DOHH2 (cell line): Measurements from ENCODE around the gene IL11.

Source experiments
- H3F3A ChIP-seq: fragments of 200-600 bp; sonication (generic), shearing (Covaris generic); 2 replicates; pipeline ENCODE4 v1.6.0; 2016; ENCODE audit warnings: antibody characterized with exemption, mild to moderate bottlenecking; ENCODE audit not compliant: control insufficient read depth, insufficient read depth
- H3K27ac ChIP-seq: fragments of 200-600 bp; sonication (generic); 2 replicates; pipeline ENCODE4 v1.5.1; 2014; ENCODE audit warnings: low read depth, mild to moderate bottlenecking, low read length, moderate library complexity
- H3K27me3 ChIP-seq: fragments of 200-600 bp; sonication (generic); 2 replicates; pipeline ENCODE4 v1.6.1; 2014; ENCODE audit warnings: mild to moderate bottlenecking, low read length, mixed read lengths; ENCODE audit not compliant: control insufficient read depth
- H3K36me3 ChIP-seq: fragments of 200-600 bp; sonication (generic); 2 replicates; pipeline ENCODE4 v1.6.1; 2014; ENCODE audit warnings: mild to moderate bottlenecking, low read length, moderate library complexity, mixed read lengths; ENCODE audit not compliant: control insufficient read depth
- H3K4me1 ChIP-seq: fragments of 200-600 bp; sonication (generic); 2 replicates; pipeline ENCODE4 v1.6.1; 2014; ENCODE audit warnings: mild to moderate bottlenecking, low read length, mixed read lengths; ENCODE audit not compliant: control insufficient read depth
- H3K4me2 ChIP-seq: fragments of 200-600 bp; sonication (generic); 2 replicates; pipeline ENCODE4 v1.6.0; 2014; ENCODE audit warnings: mild to moderate bottlenecking, low read length, moderate library complexity
- H3K4me3 ChIP-seq: fragments of 200-600 bp; sonication (generic); 2 replicates; pipeline ENCODE4 v1.5.1; 2014; ENCODE audit warnings: mild to moderate bottlenecking, low read length, mixed read lengths
- H3K79me2 ChIP-seq: fragments of 200-600 bp; sonication (generic); 2 replicates; pipeline ENCODE4 v1.6.1; 2014; ENCODE audit warnings: mild to moderate bottlenecking, low read length, mixed read lengths; ENCODE audit not compliant: control insufficient read depth
- H3K9me2 ChIP-seq: fragments of 200-600 bp; sonication (generic); replicated peaks from 2 replicates; pipeline ENCODE4 v1.6.1; 2014; ENCODE audit warnings: mild to moderate bottlenecking, low read length, mixed read lengths; ENCODE audit not compliant: control insufficient read depth
- H3K9me3 ChIP-seq: fragments of 200-600 bp; sonication (generic); 2 replicates; pipeline ENCODE4 v1.6.1; 2014; ENCODE audit warnings: antibody characterized with exemption, low read length, mixed read lengths; ENCODE audit not compliant: control insufficient read depth, insufficient read depth
- H4K20me1 ChIP-seq: fragments of 200-600 bp; sonication (generic); 2 replicates; pipeline ENCODE4 v1.6.0; 2014; ENCODE audit warnings: low read depth, mild to moderate bottlenecking, antibody characterized with exemption, low read length, moderate library complexity; ENCODE audit not compliant: control insufficient read depth, insufficient read depth
- EZH2phosphoT487 ChIP-seq: fragments of 200-600 bp; sonication (generic); IDR thresholded peaks from 2 replicates; pipeline ENCODE4 v1.6.1; 2017; ENCODE audit warnings: borderline replicate concordance, mild to moderate bottlenecking, antibody characterized with exemption, low read length, moderate library complexity, mixed read lengths
- TF ChIP-seq, protein P1 (sequence below): fragments of 200-600 bp; sonication (generic); IDR thresholded peaks from one replicate; pipeline ENCODE4 v1.5.1; 2014; ENCODE audit warnings: antibody characterized with exemption, mild to moderate bottlenecking, low read depth, low read length; ENCODE audit not compliant: poor library complexity, severe bottlenecking

IL11 gene

DNA sequence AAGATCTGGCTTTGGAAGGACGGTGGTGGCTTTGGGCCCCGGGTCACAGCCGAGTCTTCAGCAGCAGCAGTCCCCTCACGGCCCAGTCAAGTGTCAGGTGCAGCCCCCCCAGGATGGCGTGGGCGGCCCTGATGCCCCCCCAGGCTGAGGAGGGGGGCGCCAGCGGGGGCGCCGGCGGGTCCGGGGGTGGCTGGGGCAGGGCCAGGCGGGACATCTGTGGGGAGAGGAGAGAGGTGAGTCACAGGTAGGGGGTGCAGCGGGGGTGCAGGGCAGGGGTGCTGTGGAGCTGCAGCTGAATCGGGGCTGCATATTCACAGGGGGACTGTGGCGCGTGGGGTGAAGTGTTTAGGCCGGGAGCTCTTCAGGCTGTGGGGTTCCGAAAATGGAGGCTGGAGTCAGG is 4.3 kb downstream of the IL11 start:
- no peak overlapping the region for H3K4me3 ChIP-seq
- H3K27me3 ChIP-seq = peaks cover 29% of the 10 kb centered on the region
- H3F3A ChIP-seq = no peaks in the 10 kb centered on the region
- H3K4me2 ChIP-seq = no peak overlapping the region
- no peaks in the 10 kb centered on the region for H3K79me2 ChIP-seq
- H3K9me2 ChIP-seq = no peaks in the 10 kb centered on the region
- no peak for TF ChIP-seq EZH2phosphoT487
- TF ChIP-seq, protein P1, sequence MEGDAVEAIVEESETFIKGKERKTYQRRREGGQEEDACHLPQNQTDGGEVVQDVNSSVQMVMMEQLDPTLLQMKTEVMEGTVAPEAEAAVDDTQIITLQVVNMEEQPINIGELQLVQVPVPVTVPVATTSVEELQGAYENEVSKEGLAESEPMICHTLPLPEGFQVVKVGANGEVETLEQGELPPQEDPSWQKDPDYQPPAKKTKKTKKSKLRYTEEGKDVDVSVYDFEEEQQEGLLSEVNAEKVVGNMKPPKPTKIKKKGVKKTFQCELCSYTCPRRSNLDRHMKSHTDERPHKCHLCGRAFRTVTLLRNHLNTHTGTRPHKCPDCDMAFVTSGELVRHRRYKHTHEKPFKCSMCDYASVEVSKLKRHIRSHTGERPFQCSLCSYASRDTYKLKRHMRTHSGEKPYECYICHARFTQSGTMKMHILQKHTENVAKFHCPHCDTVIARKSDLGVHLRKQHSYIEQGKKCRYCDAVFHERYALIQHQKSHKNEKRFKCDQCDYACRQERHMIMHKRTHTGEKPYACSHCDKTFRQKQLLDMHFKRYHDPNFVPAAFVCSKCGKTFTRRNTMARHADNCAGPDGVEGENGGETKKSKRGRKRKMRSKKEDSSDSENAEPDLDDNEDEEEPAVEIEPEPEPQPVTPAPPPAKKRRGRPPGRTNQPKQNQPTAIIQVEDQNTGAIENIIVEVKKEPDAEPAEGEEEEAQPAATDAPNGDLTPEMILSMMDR = no peak
- H3K4me1 ChIP-seq = peaks cover 11% of the 10 kb centered on the region
- H3K36me3 ChIP-seq = no peaks in the 10 kb centered on the region
- no peaks in the 10 kb centered on the region for H4K20me1 ChIP-seq
- H3K9me3 ChIP-seq = no peaks in the 10 kb centered on the region
- H3K27ac ChIP-seq = no peak overlapping the region

DNA sequence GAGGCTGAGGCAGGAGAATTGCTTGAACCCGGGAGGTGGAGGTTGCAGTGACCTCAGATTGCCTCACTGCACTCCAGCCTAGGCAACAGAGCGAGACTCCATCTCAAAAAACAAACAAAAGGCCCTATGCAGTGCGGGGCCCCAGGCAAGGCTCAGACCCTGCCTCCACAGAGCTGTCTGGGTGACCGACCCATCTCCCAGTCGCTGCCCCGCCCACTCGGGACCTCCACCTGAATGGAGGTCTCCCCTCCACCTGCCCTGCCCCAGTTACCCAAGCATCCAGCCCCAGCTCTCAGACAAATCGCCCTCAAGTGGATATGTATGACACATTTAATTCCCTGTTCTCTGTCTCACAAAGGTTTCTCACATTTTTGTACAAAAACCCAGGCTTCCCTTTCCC is 5.0 kb downstream of the IL11 start:
- H3F3A ChIP-seq = no peaks in the 10 kb centered on the region
- H3K9me3 ChIP-seq = no peaks in the 10 kb centered on the region
- no peak overlapping the region for H3K4me3 ChIP-seq
- no peak for TF ChIP-seq EZH2phosphoT487
- TF ChIP-seq, protein P1 = no peak
- peaks cover 11% of the 10 kb centered on the region for H3K4me1 ChIP-seq
- no peak overlapping the region for H3K27ac ChIP-seq
- H3K4me2 ChIP-seq = no peak overlapping the region
- no peaks in the 10 kb centered on the region for H3K79me2 ChIP-seq
- H3K27me3 ChIP-seq = peaks cover 23% of the 10 kb centered on the region
- no peaks in the 10 kb centered on the region for H4K20me1 ChIP-seq
- no peaks in the 10 kb centered on the region for H3K36me3 ChIP-seq
- no peaks in the 10 kb centered on the region for H3K9me2 ChIP-seq

DNA sequence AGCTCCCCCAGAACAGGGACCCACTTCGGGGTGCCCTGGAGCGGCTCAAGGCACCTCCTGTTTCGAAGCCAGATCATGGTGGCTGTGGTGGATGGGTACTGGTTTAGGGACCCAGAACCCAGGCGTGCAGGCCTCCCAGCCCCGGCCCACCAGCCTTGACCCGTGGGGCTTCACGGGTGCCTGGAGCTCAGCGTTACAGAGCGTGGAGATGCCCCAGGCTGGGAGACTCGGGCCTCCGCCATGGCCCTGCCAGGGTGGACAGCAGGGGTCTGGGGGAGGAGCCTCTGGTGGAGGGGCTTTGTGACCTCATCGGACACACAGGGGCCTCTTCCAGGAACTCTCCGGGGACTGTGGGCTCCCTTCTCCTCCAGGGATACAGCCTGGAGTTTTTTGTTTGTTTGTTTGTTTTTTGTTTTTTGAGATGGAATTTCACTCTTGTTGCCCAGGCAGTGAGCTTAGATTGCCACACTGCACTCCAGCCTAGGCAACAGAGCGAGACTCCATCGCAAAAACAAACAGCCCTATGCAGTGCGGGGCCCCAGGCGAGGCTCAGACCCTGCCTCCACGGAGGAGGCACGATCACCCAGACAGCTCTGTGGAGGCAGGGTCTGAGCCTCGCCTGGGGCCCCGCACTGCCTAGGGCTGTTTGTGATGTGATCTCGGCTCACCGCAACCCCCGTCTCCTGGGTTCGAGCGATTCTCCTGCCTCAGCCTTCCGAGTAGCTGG is 7.1 kb downstream of the IL11 start, which contains the start of gene GARIN5B:
TSS of gene GARIN5B (minus strand) at position 271 of the 727 bp plus-strand sequence. CDS start at position 77, 194 bp downstream.
- Histone ChIP-seq H3K27me3 (peaks cover 4% of the 10 kb centered on the region), H3K4me2 (no peak within 1 kb of the TSS), H4K20me1 (no peaks in the 10 kb centered on the region), H3K79me2 (no peaks in the 10 kb centered on the region), H3K27ac (no peak within 1 kb of the TSS), H3K9me2 (no peaks in the 10 kb centered on the region), H3K4me3 (no peak within 1 kb of the TSS), H3K36me3 (no peaks in the 10 kb centered on the region), H3K9me3 (no peaks in the 10 kb centered on the region), H3F3A (no peaks in the 10 kb centered on the region), H3K4me1 (peaks cover 6% of the 10 kb centered on the region)
- TF ChIP-seq EZH2phosphoT487 = no peak
- TF ChIP-seq, protein P1 = no peak
